Aorta (tissue), 5 donors: ENCODE measurements around the gene PTPRN2. TPM values are rescaled to one million over a fixed set of nuclear protein-coding genes. Genes with fewer than 3 reads are reported as not detected.
"Not testable (repeated sequence)": the region's sequence is repeated elsewhere in the genome, so short reads cannot be mapped to it uniquely, and the experiment has no call there.

Experiments used
- ATAC-seq: fragments of 200-7000 bp; cut with Tn5 transposase; one replicate; pipeline ENCODE4 v1.9.1; 2022; ENCODE audit warnings: moderate library complexity; ENCODE audit not compliant: low FRiP score
- DNase-seq, 2 donors: peaks; one replicate each; pipeline ENCODE4 v3.0.0-alpha.2; 2020
- H3K27ac ChIP-seq, 2 donors: one replicate each; pipeline ENCODE4 v1.5.1; 2013; ENCODE audit warnings: low read length in 2 of 2, mild to moderate bottlenecking in 2 of 2, moderate library complexity in 2 of 2, control low read depth in 1 of 2, inconsistent platforms in 1 of 2, low read depth in 1 of 2
- H3K27me3 ChIP-seq, 2 donors: one replicate each; pipeline ENCODE4 v1.6.1; 2013; ENCODE audit warnings: control low read depth in 1 of 2, low read length in 1 of 2, mild to moderate bottlenecking in 1 of 2, moderate library complexity in 1 of 2; ENCODE audit not compliant: insufficient read depth in 2 of 2, control insufficient read depth in 1 of 2
- H3K36me3 ChIP-seq, 2 donors: one replicate each; pipeline ENCODE4 v1.6.1; 2013; ENCODE audit warnings: control low read depth in 1 of 2, low read length in 1 of 2, mild to moderate bottlenecking in 1 of 2; ENCODE audit not compliant: insufficient read depth in 2 of 2, control insufficient read depth in 1 of 2
- H3K4me1 ChIP-seq, 2 donors: one replicate each; pipeline ENCODE4 v1.6.1; 2013; ENCODE audit warnings: low read length in 2 of 2, control low read depth in 1 of 2, mild to moderate bottlenecking in 1 of 2, moderate library complexity in 1 of 2; ENCODE audit not compliant: insufficient read depth in 2 of 2, control insufficient read depth in 1 of 2
- H3K4me3 ChIP-seq, 2 donors: one replicate each; pipeline ENCODE4 v1.5.1; 2013; ENCODE audit warnings: low read length in 2 of 2, control low read depth in 1 of 2, mild to moderate bottlenecking in 1 of 2
- H3K9me3 ChIP-seq: one replicate; pipeline ENCODE4 v1.6.1; 2013; ENCODE audit warnings: mild to moderate bottlenecking, low read length; ENCODE audit not compliant: control insufficient read depth
- whole genome bisulfite sequencing, 2 donors: extraction: QIAGEN DNeasy Blood & Tissue Kit; methylation state at CpG; one replicate each; pipeline ENCODE4 v1.1.7; 2013; 5-methylcytosine and 5-hydroxymethylcytosine counted together
- intact Hi-C, 2 donors: fragments of 100-400 bp; cut with DNase I; formaldehyde crosslinking; loops; one replicate each; pipeline versions ENCODE4 v1.14.2 to v1.15.0; 2022
- polyA plus RNA-seq, 2 donors: library from polyadenylated mRNA; stranded (reverse); fragments of 200-250 nt; gene quantifications; one replicate each; pipeline ENCODE4 v1.2.3, GENCODE V29; 2013
- total RNA-seq, 2 donors: library from RNA; stranded (reverse); fragmentation: NEBNext Ultra II Directional; extraction: Animal tissue kit (Norgen Biotek cat#: 25700); gene quantifications; one replicate each; pipeline ENCODE4 v1.2.1, GENCODE V29; 2021
- donor health status: healthy with polysubstance abuse.
- donor health status: Bipolar disorder and iron deficiency.
- donor health status: DM: no; HTN: no; CAD: no.
- donor health status: DM: no; HTN: no; CAD: no.
- donor health status: DM: yes; HTN: yes; CAD: no.

Gene PTPRN2
- total and polyA plus RNA-seq, 4 donors, result 0.67 to 3.3 (median 1.4) TPM

GRCh38 chr7:158458716-158459282, 128.8 kb downstream of the PTPRN2 start:
- intact Hi-C loops, result no loop called here
- no peak for ATAC-seq
- WGBS, 2 donors, result 82 to 89% methylated on average over 13 of the region's 13 CpGs

GRCh38 chr7:158458096-158458495, 129.5 kb downstream of the PTPRN2 start:
- intact Hi-C loops, result no loop called here
- DNase-seq, result no peak

More at GRCh38 chr7:158458716-158459282, 128.8 kb downstream of the PTPRN2 start:
- Histone ChIP-seq H3K27me3 (no peaks in the 10 kb centered on the region), H3K4me3 (no peak overlapping the region), H3K9me3 (peaks cover 3% of the 10 kb centered on the region), H3K4me1 (no peaks in the 10 kb centered on the region), H3K36me3 (no peaks in the 10 kb centered on the region), H3K27ac (no peak overlapping the region)
- DNase-seq, result no peak

GRCh38 chr7:158457586-158457985, 130.0 kb downstream of the PTPRN2 start:
- H3K4me3 ChIP-seq, H3K27ac ChIP-seq, H3K27me3 ChIP-seq, DNase-seq, H3K36me3 ChIP-seq, H3K9me3 ChIP-seq, H3K4me1 ChIP-seq, ATAC-seq, intact Hi-C loops: not testable (repeated sequence)
- WGBS, 2 donors, result 92 to 94% methylated on average over 18 to 22 of the region's 22 CpGs

More at GRCh38 chr7:158458096-158458495, 129.5 kb downstream of the PTPRN2 start:
- Histone ChIP-seq H3K36me3 (no peaks in the 10 kb centered on the region), H3K4me1 (no peaks in the 10 kb centered on the region), H3K27me3 (no peaks in the 10 kb centered on the region), H3K27ac (no peak overlapping the region), H3K9me3 (peaks cover 3% of the 10 kb centered on the region), H3K4me3 (no peak overlapping the region)
- no peak for ATAC-seq
- 53 to 59% methylated on average over 13 of the region's 13 CpGs for WGBS, 2 donors

- no peaks in the 10 kb centered on the region for H3K36me3 ChIP-seq
- no peak overlapping the region for H3K4me3 ChIP-seq
- intact Hi-C loops, result no loop called here
- H3K27me3 ChIP-seq, result no peaks in the 10 kb centered on the region
- WGBS, 2 donors, result 88 to 89% methylated on average over 8 of the region's 8 CpGs
- no peak for ATAC-seq
- H3K4me1 ChIP-seq, result no peaks in the 10 kb centered on the region
- no peak for DNase-seq
- H3K9me3 ChIP-seq, result peaks cover 3% of the 10 kb centered on the region
- no peak overlapping the region for H3K27ac ChIP-seq
Observed at GRCh38 chr7:158454631-158455030, 133.0 kb downstream of the PTPRN2 start.

- 86 to 87% methylated on average over 8 to 9 of the region's 9 CpGs for WGBS, 2 donors
- no peaks in the 10 kb centered on the region for H3K36me3 ChIP-seq
- intact Hi-C loops, result no loop called here
Observed at GRCh38 chr7:158453663-158454062, 134.0 kb downstream of the PTPRN2 start.

GRCh38 chr7:158452331-158452730, 135.3 kb downstream of the PTPRN2 start:
- Histone ChIP-seq H3K36me3 (no peaks in the 10 kb centered on the region), H3K27ac (no peak overlapping the region), H3K9me3 (peaks cover 3% of the 10 kb centered on the region), H3K4me3 (no peak overlapping the region), H3K4me1 (no peaks in the 10 kb centered on the region), H3K27me3 (no peaks in the 10 kb centered on the region)
- ATAC-seq, result no peak
- WGBS, 2 donors, result 89 to 96% methylated on average over 11 of the region's 11 CpGs
- DNase-seq, result no peak
- intact Hi-C loops, result no loop called here

More at GRCh38 chr7:158453663-158454062, 134.0 kb downstream of the PTPRN2 start:
- DNase-seq (no peak), ATAC-seq (no peak)
- no peaks in the 10 kb centered on the region for H3K4me1 ChIP-seq
- H3K27ac ChIP-seq, result no peak overlapping the region
- H3K27me3 ChIP-seq, result no peaks in the 10 kb centered on the region
- no peak overlapping the region for H3K4me3 ChIP-seq
- peaks cover 3% of the 10 kb centered on the region for H3K9me3 ChIP-seq

GRCh38 chr7:158450476-158451124, 137.0 kb downstream of the PTPRN2 start:
- Histone ChIP-seq H3K36me3 (no peaks in the 10 kb centered on the region), H3K9me3 (no peaks in the 10 kb centered on the region), H3K4me1 (no peaks in the 10 kb centered on the region), H3K27ac (no peak overlapping the region), H3K4me3 (no peak overlapping the region), H3K27me3 (no peaks in the 10 kb centered on the region)
- intact Hi-C loops, result no loop called here
- 80 to 81% methylated on average over 29 of the region's 29 CpGs for WGBS, 2 donors
- no peak for DNase-seq
- ATAC-seq, result no peak

- Histone ChIP-seq H3K4me1 (no peaks in the 10 kb centered on the region), H3K27ac (no peak overlapping the region), H3K9me3 (no peaks in the 10 kb centered on the region), H3K36me3 (no peaks in the 10 kb centered on the region), H3K27me3 (no peaks in the 10 kb centered on the region), H3K4me3 (no peak overlapping the region)
- ATAC-seq (no peak), DNase-seq (no peak)
- WGBS, 2 donors, result 87% methylated on average over 12 of the region's 12 CpGs
- intact Hi-C loops, result no loop called here
Observed at GRCh38 chr7:158449942-158450341, 137.7 kb downstream of the PTPRN2 start.

- Histone ChIP-seq H3K36me3 (no peaks in the 10 kb centered on the region), H3K27ac (no peak overlapping the region), H3K4me1 (no peaks in the 10 kb centered on the region), H3K9me3 (no peaks in the 10 kb centered on the region), H3K4me3 (no peak overlapping the region), H3K27me3 (no peaks in the 10 kb centered on the region)
- no peak for DNase-seq
- no peak for ATAC-seq
- intact Hi-C loops, result no loop called here
- 91 to 93% methylated on average over 12 of the region's 12 CpGs for WGBS, 2 donors
Observed at GRCh38 chr7:158449266-158449665, 138.4 kb downstream of the PTPRN2 start.
